Nephron (organoid): ENCODE measurements around the gene NMNAT2.

Source experiments
- H3K27ac Mint-ChIP-seq, 3 experiments: 2 replicates each; pipeline ENCODE4 v1.8.0; 2020; ENCODE audit warnings: mixed read lengths in 3 of 3, mild to moderate bottlenecking in 2 of 3, moderate library complexity in 1 of 3
- H3K27me3 Mint-ChIP-seq: 2 replicates; pipeline ENCODE4 v1.8.0; 2021; ENCODE audit warnings: low read depth, mild to moderate bottlenecking, moderate library complexity, mixed read lengths
- H3K36me3 Mint-ChIP-seq: 2 replicates; pipeline ENCODE4 v1.8.0; 2020; ENCODE audit warnings: low read depth, mixed read lengths
- H3K4me1 Mint-ChIP-seq: 2 replicates; pipeline ENCODE4 v1.8.0; 2020; ENCODE audit warnings: mixed read lengths
- H3K4me3 Mint-ChIP-seq, 3 experiments: 2 replicates each; pipeline ENCODE4 v1.8.0; 2020; ENCODE audit warnings: mild to moderate bottlenecking in 3 of 3, mixed read lengths in 3 of 3, moderate library complexity in 2 of 3
- H3K9me3 Mint-ChIP-seq: 2 replicates; pipeline ENCODE4 v1.8.0; 2020; ENCODE audit warnings: mixed read lengths
- TF ChIP-seq, protein P1 (sequence below), 3 experiments: fragments of 200-600 bp; sonication (generic); IDR thresholded peaks; one replicate each; pipeline ENCODE4 v1.5.0; 2021; ENCODE audit warnings: antibody characterized with exemption in 3 of 3; ENCODE audit not compliant: unreplicated experiment in 3 of 3

The NMNAT2 gene

DNA sequence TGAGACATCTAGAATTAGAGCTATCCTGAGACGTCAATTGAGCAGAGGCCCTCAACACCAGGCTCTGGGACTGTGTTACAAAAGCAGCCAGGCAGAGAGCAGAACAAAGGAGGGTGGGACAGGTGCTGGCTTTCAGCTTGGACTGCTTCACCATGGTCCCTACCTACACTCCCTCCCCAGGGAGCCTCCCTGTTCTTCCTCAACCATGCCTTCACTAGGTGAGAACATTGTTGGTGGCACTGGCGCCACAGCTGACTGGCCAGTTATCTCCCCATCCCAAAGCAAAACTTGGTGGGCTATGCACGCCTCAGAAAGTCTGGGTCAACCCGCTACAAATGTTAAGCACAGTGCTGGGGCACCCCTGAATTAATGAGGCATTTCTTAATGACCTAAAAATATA, 87.8 kb downstream of the NMNAT2 start:
- Mint-ChIP-seq H3K36me3 (no peaks in the 10 kb centered on the region), H3K4me1 (peaks cover 62% of the 10 kb centered on the region), H3K4me3 (peak overlapping the region in 1 of 3 experiments; percentile 32), H3K27ac (peak overlapping the region; percentile 93), H3K9me3 (no peaks in the 10 kb centered on the region), H3K27me3 (peaks cover 3% of the 10 kb centered on the region)
- TF ChIP-seq, protein P1, sequence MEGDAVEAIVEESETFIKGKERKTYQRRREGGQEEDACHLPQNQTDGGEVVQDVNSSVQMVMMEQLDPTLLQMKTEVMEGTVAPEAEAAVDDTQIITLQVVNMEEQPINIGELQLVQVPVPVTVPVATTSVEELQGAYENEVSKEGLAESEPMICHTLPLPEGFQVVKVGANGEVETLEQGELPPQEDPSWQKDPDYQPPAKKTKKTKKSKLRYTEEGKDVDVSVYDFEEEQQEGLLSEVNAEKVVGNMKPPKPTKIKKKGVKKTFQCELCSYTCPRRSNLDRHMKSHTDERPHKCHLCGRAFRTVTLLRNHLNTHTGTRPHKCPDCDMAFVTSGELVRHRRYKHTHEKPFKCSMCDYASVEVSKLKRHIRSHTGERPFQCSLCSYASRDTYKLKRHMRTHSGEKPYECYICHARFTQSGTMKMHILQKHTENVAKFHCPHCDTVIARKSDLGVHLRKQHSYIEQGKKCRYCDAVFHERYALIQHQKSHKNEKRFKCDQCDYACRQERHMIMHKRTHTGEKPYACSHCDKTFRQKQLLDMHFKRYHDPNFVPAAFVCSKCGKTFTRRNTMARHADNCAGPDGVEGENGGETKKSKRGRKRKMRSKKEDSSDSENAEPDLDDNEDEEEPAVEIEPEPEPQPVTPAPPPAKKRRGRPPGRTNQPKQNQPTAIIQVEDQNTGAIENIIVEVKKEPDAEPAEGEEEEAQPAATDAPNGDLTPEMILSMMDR (IDR thresholded peaks at IDR 0.05; ENCODE audit: unreplicated experiment in 3 of 3), result no peak

DNA sequence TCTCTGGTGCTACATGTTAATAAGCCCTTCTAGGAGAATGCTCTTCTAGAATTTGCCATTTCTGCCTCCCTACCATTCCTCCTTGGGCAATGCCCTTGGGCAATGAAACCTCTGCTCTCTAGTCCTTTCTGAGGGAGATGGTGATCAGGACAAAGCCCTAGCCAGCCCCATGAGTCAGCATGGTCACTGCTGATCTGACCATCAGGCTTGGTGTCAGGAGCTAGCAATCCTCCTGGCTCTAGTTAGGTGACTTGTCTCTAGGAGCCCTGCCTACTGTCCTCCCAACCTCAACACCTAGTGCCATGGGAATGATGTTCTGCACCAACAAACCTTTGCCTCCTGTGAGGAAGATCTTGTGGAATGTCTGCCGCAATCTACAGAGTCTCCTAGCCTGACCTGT, 89.8 kb downstream of the NMNAT2 start:
- Mint-ChIP-seq H3K27me3 (peaks cover 3% of the 10 kb centered on the region), H3K4me3 (peak overlapping the region in 1 of 3 experiments; percentile 23), H3K36me3 (no peaks in the 10 kb centered on the region), H3K4me1 (peaks cover 73% of the 10 kb centered on the region), H3K9me3 (no peaks in the 10 kb centered on the region), H3K27ac (peak overlapping the region; percentile 56 to 93 (median 62))
- TF ChIP-seq, protein P1 (IDR thresholded peaks at IDR 0.05; ENCODE audit: unreplicated experiment in 3 of 3), result no peak

DNA sequence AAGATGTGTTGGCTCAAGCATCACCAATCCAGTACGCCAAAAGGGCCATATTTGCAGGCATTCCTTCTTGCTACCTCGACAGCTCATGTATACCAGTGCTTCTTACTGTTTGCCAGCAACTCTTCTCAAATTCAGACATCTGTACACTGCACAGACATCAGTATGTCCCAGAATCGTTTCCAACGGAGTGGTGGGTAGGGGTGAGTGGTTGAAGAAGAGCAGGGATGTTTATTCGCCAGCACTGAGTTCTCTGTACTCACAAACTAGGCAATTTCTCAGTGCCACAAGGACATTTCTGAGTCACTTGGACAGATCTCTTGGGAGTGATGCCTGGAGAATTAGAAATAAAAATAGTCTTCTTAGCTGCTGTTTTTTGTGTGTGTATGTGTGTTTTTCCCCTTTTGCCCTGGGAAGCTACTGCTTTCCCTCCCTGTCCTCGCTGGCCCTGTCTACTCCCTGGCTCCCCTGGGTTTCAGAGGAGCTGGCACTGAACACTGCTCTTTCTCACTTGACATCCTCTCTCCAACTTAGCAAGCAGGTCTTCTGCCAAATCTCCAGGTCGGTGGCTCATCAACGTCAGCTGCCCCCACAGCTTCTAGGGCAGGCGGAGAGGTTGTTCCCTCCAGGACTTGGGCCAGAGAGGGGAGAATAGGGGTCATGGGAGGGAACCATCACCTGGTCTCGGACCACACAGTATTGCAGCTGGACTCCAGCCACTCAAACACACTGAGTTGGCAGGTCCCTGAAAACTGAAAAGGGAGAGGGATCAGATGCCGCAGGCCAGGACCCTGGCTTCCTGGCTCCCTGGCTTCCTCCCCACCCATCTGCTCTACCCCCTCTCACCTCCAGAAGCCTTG, 90.5 kb downstream of the NMNAT2 start:
- H3K36me3 Mint-ChIP-seq, result no peaks in the 10 kb centered on the region
- no peaks in the 10 kb centered on the region for H3K9me3 Mint-ChIP-seq
- H3K27me3 Mint-ChIP-seq, result peaks cover 3% of the 10 kb centered on the region
- peak overlapping the region in 1 of 3 experiments; percentile 30 for H3K4me3 Mint-ChIP-seq
- TF ChIP-seq, protein P1 (IDR thresholded peaks at IDR 0.05; ENCODE audit: unreplicated experiment in 3 of 3), result no peak
- H3K27ac Mint-ChIP-seq, result peak overlapping the region; percentile 14 to 93 (median 62)
- peaks cover 76% of the 10 kb centered on the region for H3K4me1 Mint-ChIP-seq

DNA sequence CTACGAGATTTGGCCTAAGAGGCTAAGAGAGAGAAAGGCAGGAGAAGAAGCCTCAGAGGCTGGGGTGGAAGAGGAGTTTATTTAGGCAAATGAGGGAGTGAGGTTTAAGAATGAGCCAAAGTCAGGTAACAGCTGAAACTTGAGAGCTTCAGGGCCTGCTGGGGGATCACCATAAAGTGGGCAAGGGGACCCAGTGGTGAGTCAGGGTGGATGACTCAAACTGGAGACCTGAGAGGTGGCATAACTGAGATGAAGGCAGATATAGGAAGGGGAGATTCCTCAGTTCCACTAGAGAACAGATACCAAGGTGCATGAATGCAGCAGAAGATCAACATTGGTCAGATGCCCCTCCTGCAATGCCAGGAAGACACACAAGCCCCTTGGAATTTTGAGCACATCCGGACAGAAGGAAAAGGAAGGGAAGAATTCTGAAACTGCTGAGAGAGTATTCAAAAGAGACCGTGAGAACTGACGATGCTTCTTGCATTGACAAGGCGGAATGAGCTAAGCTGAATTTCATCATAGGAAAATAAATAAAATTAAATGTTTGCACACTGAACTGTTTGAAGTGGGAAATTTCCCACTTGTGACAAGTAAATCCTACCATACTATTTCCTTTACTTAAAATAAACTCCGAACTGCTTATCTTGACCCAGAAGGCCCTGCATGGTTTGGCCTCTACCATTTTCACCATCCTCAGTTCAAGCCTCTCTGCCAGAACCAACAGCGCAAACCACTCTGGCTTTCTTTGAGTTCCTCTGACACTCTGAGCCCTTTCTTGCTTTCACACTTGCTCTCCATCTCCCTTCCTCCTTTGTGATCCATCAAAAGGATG, 94.1 kb downstream of the NMNAT2 start:
- H3K27ac Mint-ChIP-seq, result no peak overlapping the region
- H3K9me3 Mint-ChIP-seq, result no peaks in the 10 kb centered on the region
- H3K4me3 Mint-ChIP-seq, result no peak overlapping the region
- TF ChIP-seq, protein P1 (IDR thresholded peaks at IDR 0.05; ENCODE audit: unreplicated experiment in 3 of 3), result no peak
- no peaks in the 10 kb centered on the region for H3K27me3 Mint-ChIP-seq
- peaks cover 53% of the 10 kb centered on the region for H3K4me1 Mint-ChIP-seq
- H3K36me3 Mint-ChIP-seq, result no peaks in the 10 kb centered on the region

DNA sequence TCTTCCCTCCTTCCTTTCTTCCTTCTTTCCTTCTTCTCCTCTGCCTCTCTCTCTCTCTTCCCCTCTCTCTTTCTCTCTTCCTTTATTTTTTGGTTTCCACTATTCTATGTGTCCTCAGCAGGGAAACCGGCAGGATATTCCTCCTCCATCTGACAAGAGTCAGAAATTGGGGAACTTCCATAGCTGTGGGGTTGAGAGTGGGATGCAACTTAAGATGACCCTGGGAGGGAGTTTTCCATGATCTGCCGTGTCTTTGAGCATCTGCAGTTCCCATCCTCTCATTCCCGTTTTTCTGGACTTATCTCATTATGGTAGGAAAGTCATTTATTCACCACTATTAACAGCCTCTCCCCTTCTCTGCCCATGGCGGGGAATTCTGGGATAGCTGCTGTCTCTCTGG, 98.6 kb downstream of the NMNAT2 start:
- no peaks in the 10 kb centered on the region for H3K27me3 Mint-ChIP-seq
- TF ChIP-seq, protein P1 (IDR thresholded peaks at IDR 0.05; ENCODE audit: unreplicated experiment in 3 of 3), result no peak
- no peak overlapping the region for H3K4me3 Mint-ChIP-seq
- H3K36me3 Mint-ChIP-seq, result no peaks in the 10 kb centered on the region
- H3K4me1 Mint-ChIP-seq, result peaks cover 31% of the 10 kb centered on the region
- H3K9me3 Mint-ChIP-seq, result no peaks in the 10 kb centered on the region
- H3K27ac Mint-ChIP-seq, result peak overlapping the region; percentile 29 to 87 (median 40)
